K562 (cell line): ENCODE results near the gene OR51V1. TPM values are rescaled to one million over a fixed set of nuclear protein-coding genes. Genes with fewer than 3 reads are reported as not detected.

Source experiments
- AFF4 ChIP-seq: sonication (generic); formaldehyde crosslinking; IDR thresholded peaks from 2 replicates; pipeline ENCODE4 v1.8.0; 2023; ENCODE audit warnings: mild to moderate bottlenecking, missing genetic modification reagents
- ATF6 ChIP-seq: sonication (generic); formaldehyde crosslinking; IDR thresholded peaks from 2 replicates; pipeline ENCODE4 v1.4.0; 2020; ENCODE audit warnings: mild to moderate bottlenecking, missing genetic modification reagents
- ESRRB ChIP-seq: fragments of 250-450 bp; sonication (Bioruptor Pico); IDR thresholded peaks from 2 replicates; pipeline ENCODE4 v1.5.0; 2020; ENCODE audit warnings: mild to moderate bottlenecking, moderate library complexity, borderline replicate concordance
- KDM5B ChIP-seq: fragments of 200-600 bp; sonication (generic); IDR thresholded peaks from 2 replicates; pipeline ENCODE4 v1.6.1; 2012; ENCODE audit warnings: low read depth, mild to moderate bottlenecking, moderate library complexity, low read length, control low read depth, inconsistent platforms; ENCODE audit not compliant: insufficient replicate concordance
- MNT ChIP-seq, 2 experiments: fragments of 450-650 bp; conservative IDR thresholded peaks; 2 replicates each; pipeline ENCODE4 v1.6.1; 2017; ENCODE audit warnings: mild to moderate bottlenecking in 2 of 2, moderate library complexity in 2 of 2
- POLR2AphosphoS5 ChIP-seq: IDR thresholded peaks from 2 replicates; pipeline ENCODE4 v1.6.1; 2011; ENCODE audit warnings: mild to moderate bottlenecking, low read depth, low read length, moderate library complexity; ENCODE audit not compliant: control insufficient read depth, insufficient read depth
- SMAD3 ChIP-seq: fragments of 450-650 bp; formaldehyde crosslinking; conservative IDR thresholded peaks from 2 replicates; pipeline ENCODE4 v1.4.0; 2020; ENCODE audit warnings: mild to moderate bottlenecking
- TAL1 ChIP-seq: fragments of 450-650 bp; IDR thresholded peaks from 2 replicates; pipeline ENCODE4 v1.6.1; 2016; ENCODE audit warnings: mild to moderate bottlenecking
- ZNF431 ChIP-seq: sonication (generic); formaldehyde crosslinking; IDR thresholded peaks from 2 replicates; pipeline ENCODE4 v1.8.0; 2022; ENCODE audit warnings: mild to moderate bottlenecking, missing genetic modification reagents
- ZNF592 ChIP-seq: fragments of 450-650 bp; IDR thresholded peaks from 2 replicates; pipeline ENCODE4 v1.6.1; 2017; ENCODE audit warnings: antibody characterized with exemption, mild to moderate bottlenecking
- polyA plus RNA-seq, 8 experiments: library from polyadenylated mRNA; depleted of rRNA in 4 of 8; stranded (reverse) in 5 of 8; unstranded in 3 of 8; fragments of >200 nt; fragmentation: Nextera tagmentation in 2 of 8; fragmentation: Illumina TruSeq in 1 of 8; extraction: Ambion mirVana in 2 of 8; extraction: Trizol in 1 of 8; gene quantifications; 2 replicates each; pipeline versions ENCODE4 v1.2.1 to v1.2.3, GENCODE V29; 2011 to 2014; ENCODE audit warnings: inconsistent platforms in 1 of 8, missing spikeins in 1 of 8
- total RNA-seq, 7 experiments: library from RNA; depleted of rRNA in 6 of 7; stranded (reverse); fragments of >200 nt in 6 of 7; fragmentation: Illumina TruSeq in 2 of 7; extraction: Trizol in 2 of 7; gene quantifications; 2 replicates each; pipeline versions ENCODE4 v1.2.1 to v1.2.3, GENCODE V29; 2011 to 2021; ENCODE audit warnings: low replicate concordance in 1 of 7

Gene OR51V1
- total and polyA plus RNA-seq, 9 of the 15 experiments (the other 6 are each of a cell fraction or from before 2014, with no cell fraction given), result not detected

DNA sequence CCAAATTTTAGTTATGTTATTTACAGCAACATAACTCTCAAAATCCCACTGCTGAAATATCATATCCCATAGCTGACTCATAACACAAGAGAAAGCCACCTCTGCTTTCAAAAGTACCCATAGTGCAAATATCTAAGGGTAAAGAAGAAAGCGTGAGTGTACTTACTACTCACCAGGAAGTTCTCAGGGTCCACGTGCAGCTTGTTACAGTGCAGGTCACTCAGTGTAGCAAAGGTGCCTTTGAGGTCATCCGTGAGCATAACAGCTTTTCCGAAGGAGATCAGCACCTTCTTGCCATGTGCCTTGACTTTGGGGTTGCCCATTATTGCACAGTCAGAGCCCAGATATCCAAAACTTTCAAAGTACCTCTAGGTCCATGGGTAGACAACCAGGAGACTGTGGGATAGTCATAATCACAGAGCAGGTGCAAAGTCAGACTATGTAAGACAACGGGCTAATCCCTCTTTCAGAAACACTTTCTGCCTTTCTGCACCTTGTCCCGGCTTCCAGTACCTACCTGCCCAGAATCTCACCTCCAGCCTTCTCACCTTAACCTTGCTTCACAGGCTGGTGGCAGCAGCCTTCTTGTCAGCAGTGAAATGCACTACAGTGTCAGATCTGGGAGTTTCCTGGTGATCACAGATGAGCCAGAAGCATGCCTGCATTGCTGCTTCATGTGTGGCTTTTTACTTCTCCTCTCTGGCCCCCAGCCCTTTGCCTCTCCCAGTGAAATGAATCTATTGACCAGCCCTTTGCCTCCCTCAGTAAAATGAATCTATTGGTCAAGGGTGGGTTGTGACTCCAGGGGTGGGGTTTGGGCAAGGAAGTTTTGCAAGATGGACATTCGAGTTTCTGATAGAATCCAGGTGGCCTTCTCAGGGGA is 42.7 kb upstream of the OR51V1 start (continued):
- TF ChIP-seq MNT (conservative IDR thresholded peaks at IDR 0.05) (peak; percentile 93 to 95), SMAD3 (CRISPR knock-in tag) (no peak), ATF6 (0 out of 2 replicates have a peak, but pooled peaks have one; percentile 38), POLR2AphosphoS5 (peak; percentile 59; the same call in 1 of the 2 replicates), ESRRB (CRISPR knock-in tag) (no peak; the same call in 1 of the 2 replicates), TAL1 (no peak), AFF4 (CRISPR knock-in tag) (peak; percentile 36; the same call in 1 of the 2 replicates), KDM5B (peak; percentile 67), ZNF431 (CRISPR knock-in tag) (no peak), ZNF592 (peak; percentile 87)
